ENCODE measurements around the gene JARID2.

DNA sequence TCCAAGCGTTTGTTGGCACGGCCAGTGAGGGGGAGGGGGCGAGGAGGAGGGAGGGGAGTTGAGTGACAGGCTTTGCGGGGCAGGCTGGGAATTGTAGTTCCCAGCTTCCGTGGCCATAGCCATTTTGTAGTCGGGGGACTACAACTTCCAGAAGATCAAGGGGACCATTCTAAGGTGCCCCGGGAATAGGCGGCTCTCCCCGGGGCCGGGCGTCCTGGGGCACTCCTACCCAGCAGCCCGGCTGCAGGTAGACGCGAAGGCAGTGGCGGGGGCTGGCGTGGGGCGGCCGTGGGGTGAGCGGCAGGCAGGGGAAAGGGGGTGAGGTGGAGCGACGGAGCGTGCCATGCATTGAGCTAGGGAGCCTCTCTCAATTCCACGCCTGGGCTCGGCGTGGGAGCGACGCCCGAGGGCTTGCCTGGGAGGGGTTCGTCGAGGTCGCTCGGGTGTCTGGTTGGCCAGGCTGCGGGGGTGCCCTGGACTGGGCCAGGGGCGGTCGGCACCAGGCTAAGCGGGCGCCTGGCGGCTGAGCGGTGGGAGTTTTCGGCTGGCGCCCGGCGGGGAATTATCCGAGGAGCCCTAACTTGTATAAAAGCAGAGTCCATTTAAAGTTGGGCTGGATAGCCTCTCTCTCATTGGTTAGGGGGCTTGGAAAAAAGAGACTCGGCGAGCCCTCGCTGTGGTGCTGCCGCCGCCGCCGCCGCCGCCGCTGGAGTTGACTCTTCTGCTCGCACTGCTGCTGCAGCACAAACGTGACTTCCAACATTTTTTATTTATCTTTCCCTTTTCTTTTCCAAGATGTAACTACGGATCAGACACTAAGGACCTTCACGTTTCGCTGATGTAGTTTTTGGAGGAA, at the start of gene JARID2:
- TF ChIP-seq, protein P1, sequence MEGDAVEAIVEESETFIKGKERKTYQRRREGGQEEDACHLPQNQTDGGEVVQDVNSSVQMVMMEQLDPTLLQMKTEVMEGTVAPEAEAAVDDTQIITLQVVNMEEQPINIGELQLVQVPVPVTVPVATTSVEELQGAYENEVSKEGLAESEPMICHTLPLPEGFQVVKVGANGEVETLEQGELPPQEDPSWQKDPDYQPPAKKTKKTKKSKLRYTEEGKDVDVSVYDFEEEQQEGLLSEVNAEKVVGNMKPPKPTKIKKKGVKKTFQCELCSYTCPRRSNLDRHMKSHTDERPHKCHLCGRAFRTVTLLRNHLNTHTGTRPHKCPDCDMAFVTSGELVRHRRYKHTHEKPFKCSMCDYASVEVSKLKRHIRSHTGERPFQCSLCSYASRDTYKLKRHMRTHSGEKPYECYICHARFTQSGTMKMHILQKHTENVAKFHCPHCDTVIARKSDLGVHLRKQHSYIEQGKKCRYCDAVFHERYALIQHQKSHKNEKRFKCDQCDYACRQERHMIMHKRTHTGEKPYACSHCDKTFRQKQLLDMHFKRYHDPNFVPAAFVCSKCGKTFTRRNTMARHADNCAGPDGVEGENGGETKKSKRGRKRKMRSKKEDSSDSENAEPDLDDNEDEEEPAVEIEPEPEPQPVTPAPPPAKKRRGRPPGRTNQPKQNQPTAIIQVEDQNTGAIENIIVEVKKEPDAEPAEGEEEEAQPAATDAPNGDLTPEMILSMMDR (IDR thresholded peaks at IDR 0.05), result no peak
- no peak for TF ChIP-seq EZH2 (IDR thresholded peaks at IDR 0.05)
- no peak for TF ChIP-seq EZH2phosphoT487 (IDR thresholded peaks at IDR 0.05)
